Testis (tissue), 3 donors: ENCODE results near the gene TGFB1I1. TPM values are rescaled to one million over a fixed set of nuclear protein-coding genes. Genes with fewer than 3 reads are reported as not detected.

Source experiments
- DNase-seq: peaks from one replicate; pipeline ENCODE4 v3.0.0-alpha.2; 2019
- H3K27ac ChIP-seq, 2 donors: fragments of 200-600 bp; sonication (generic); one replicate each; pipeline ENCODE4 v1.5.1; 2019
- H3K27me3 ChIP-seq: fragments of 200-600 bp; sonication (generic); one replicate; pipeline ENCODE4 v1.5.1; 2019
- H3K36me3 ChIP-seq: fragments of 200-600 bp; sonication (generic); one replicate; pipeline ENCODE4 v1.5.1; 2017; ENCODE audit warnings: low read depth; ENCODE audit errors: missing control alignments
- H3K4me1 ChIP-seq: fragments of 200-600 bp; sonication (generic); one replicate; pipeline ENCODE4 v1.5.1; 2019
- H3K4me3 ChIP-seq, 2 donors: fragments of 200-600 bp; sonication (generic); one replicate each; pipeline ENCODE4 v1.5.1; 2017 to 2019
- H3K9me3 ChIP-seq: fragments of 200-600 bp; sonication (generic); one replicate; pipeline ENCODE4 v1.5.1; 2017
- CTCF ChIP-seq, 3 experiments: fragments of 450-650 bp in 2 of 3; fragments of 200-600 bp in 1 of 3; sonication (generic) in 1 of 3; IDR thresholded peaks; one replicate each; pipeline ENCODE4 v1.5.1; 2016 to 2019; ENCODE audit warnings: antibody characterized with exemption in 3 of 3, mild to moderate bottlenecking in 2 of 3, moderate library complexity in 1 of 3
- POLR2A ChIP-seq: fragments of 450-650 bp; IDR thresholded peaks from one replicate; pipeline ENCODE4 v1.6.1; 2017; ENCODE audit warnings: antibody characterized with exemption, mild to moderate bottlenecking, moderate library complexity
- WGBS, 2 donors: methylation state at CpG; one replicate each; pipeline ENCODE4 v1.1.5; 2018; 5-methylcytosine and 5-hydroxymethylcytosine counted together
- intact Hi-C: fragments of 100-400 bp; cut with DNase I; formaldehyde crosslinking; loops from one replicate; pipeline ENCODE4 v1.15.1; 2023; ENCODE audit warnings: low total_unique reads
- polyA plus RNA-seq: library from polyadenylated mRNA; stranded (reverse); fragments of 350-450 nt; fragmentation: Illumina TruSeq; extraction: RNeasy Lipid Tissue Mini Kit (QIAGEN cat#74804); gene quantifications from one replicate; pipeline ENCODE4 v1.2.3, GENCODE V29; 2014; ENCODE audit warnings: low read depth, low replicate concordance; ENCODE audit not compliant: insufficient read depth
- total RNA-seq, 2 donors: library from RNA; depleted of rRNA; stranded (reverse); fragments of >200 nt; gene quantifications; one replicate each; pipeline ENCODE4 v1.2.3, GENCODE V29; 2016

The TGFB1I1 gene
- total and polyA plus RNA-seq, 3 donors from 2014 or later, result 13.6 to 31.7 (median 28.4) TPM

DNA sequence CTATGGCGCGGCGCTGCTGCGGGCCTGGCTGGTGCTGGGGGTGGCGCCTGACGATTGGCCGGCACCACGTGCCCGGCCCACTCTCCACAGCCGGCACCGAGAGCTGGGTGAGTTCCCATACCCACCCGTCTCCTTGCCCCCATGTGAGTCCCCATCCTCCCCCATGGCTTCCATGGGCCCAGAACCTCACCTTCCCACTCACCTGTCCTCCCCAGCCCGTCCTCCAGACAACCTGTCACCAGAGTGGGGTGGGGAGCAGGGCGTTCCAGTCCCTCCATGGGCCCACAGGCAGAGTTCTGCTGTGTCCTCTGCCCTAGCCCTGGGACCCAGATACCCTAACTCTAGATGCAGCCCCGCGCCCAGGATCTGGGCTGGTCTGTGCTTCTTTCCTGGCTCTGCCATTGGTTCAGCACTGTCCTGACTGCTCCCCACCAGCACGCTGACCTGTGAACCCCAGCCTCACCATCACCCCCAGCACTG is 7.1 kb upstream of the TGFB1I1 start:
- Histone ChIP-seq H3K27ac (no peak overlapping the region), H3K4me1 (peaks cover 7% of the 10 kb centered on the region), H3K27me3 (no peaks in the 10 kb centered on the region), H3K9me3 (no peaks in the 10 kb centered on the region), H3K36me3 (no peaks in the 10 kb centered on the region), H3K4me3 (no peak overlapping the region)
- no peak for DNase-seq
- intact Hi-C loops, result no loop called here
- no peak for TF ChIP-seq CTCF (IDR thresholded peaks at IDR 0.05)
- TF ChIP-seq POLR2A, result no peak
- 86 to 91% methylated on average over 1 to 17 of the region's 17 CpGs for WGBS, 2 donors

DNA sequence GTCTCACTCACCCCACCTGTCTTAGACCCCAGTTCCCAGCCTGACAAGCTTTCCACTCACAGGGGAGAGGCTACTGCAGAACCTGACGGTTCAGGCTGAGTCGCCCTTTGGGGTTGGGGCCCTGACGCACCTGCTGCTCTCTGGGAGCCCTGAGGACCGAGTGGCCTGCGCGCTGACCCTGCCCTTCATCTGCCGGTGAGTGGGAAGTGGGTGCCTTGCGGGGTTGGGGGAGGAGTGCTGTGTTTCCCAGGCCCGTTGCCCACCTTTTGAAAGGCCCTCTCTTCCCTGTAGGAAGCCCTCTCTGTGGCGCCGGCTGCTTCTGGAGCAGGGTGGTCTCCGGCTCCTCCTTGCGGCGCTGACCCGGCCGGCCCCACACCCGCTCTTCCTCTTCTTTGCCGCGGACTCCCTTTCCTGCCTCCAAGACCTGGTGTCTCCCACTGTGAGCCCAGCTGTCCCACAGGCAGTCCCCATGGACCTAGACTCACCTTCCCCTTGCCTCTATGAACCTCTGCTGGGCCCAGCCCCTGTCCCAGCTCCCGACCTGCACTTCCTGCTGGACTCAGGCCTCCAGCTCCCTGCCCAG is 6.1 kb upstream of the TGFB1I1 start:
- DNase-seq, result no peak
- H3K9me3 ChIP-seq, result no peaks in the 10 kb centered on the region
- TF ChIP-seq CTCF (IDR thresholded peaks at IDR 0.05) (no peak), POLR2A (no peak)
- no peaks in the 10 kb centered on the region for H3K27me3 ChIP-seq
- H3K36me3 ChIP-seq, result no peaks in the 10 kb centered on the region
- intact Hi-C loops, result no loop called here
- H3K27ac ChIP-seq, result no peak overlapping the region
- H3K4me3 ChIP-seq, result no peak overlapping the region
- no peaks in the 10 kb centered on the region for H3K4me1 ChIP-seq
- 90 to 92% methylated on average over 19 to 20 of the region's 20 CpGs for WGBS, 2 donors

- WGBS, 2 donors, result 94 to 97% methylated on average over 3 to 18 of the region's 18 CpGs
- Histone ChIP-seq H3K4me1 (peaks cover 3% of the 10 kb centered on the region), H3K27me3 (no peaks in the 10 kb centered on the region), H3K9me3 (no peaks in the 10 kb centered on the region), H3K36me3 (no peaks in the 10 kb centered on the region), H3K4me3 (no peak overlapping the region), H3K27ac (no peak overlapping the region)
- no peak for DNase-seq
- TF ChIP-seq CTCF (IDR thresholded peaks at IDR 0.05) (no peak), POLR2A (no peak)
- intact Hi-C loops, result no loop called here
Measured at GRCh38 chr16:31466381-31466841, 5.5 kb upstream of the TGFB1I1 start.

DNA sequence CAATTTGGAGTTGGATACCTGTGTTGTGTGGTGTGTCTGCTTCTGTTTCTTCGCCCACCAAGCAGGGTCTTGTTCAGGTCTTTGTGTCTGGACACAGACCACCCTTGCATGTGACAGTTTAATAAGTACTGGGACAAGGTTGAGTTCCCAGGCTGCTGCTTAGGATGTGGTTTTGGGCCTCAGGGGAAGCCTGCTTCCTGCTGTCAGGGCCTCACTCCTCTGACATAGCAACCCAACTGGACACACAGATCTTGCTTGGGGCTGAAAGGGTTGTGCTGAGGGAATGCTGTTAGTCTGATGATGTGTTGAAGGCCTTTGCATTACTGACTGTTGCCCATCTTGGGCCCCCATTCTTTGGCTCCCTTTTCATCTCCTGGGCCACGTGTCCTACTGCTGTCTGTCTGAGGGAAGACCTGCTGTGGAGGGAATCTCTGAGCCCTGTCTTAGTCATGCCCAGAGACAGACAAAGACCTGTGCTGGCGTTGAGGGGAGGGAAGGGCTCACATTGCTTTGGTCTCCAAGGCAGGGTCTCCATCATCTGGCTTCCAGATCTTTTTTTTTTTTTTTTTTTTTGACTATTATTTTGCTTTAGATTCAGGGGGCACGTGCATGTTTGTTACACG is 4.7 kb upstream of the TGFB1I1 start:
- Histone ChIP-seq H3K4me3 (no peak overlapping the region), H3K27ac (no peak overlapping the region), H3K9me3 (no peaks in the 10 kb centered on the region), H3K36me3 (no peaks in the 10 kb centered on the region), H3K4me1 (peaks cover 9% of the 10 kb centered on the region), H3K27me3 (no peaks in the 10 kb centered on the region)
- 88 to 89% methylated on average over 4 to 5 of the region's 5 CpGs for WGBS, 2 donors
- no peak for DNase-seq
- TF ChIP-seq CTCF (IDR thresholded peaks at IDR 0.05), result no peak
- no peak for TF ChIP-seq POLR2A
- intact Hi-C loops, result no loop called here
